Osteoblast (primary cell): ENCODE measurements around the gene DAGLB. TPM values are rescaled to one million over a fixed set of nuclear protein-coding genes. Genes with fewer than 3 reads are reported as not detected.
A peak's percentile ranks its signal among the peaks of the same experiment; 100 is the strongest.
"Not testable (repeated sequence)": the region's sequence is repeated elsewhere in the genome, so short reads cannot be mapped to it uniquely, and the experiment has no call there.

Source experiments
- DNase-seq: peaks from one replicate; pipeline ENCODE4 v3.0.0; 2011; ENCODE audit warnings: low spot score, mixed read lengths; ENCODE audit not compliant: insufficient read length; ENCODE audit errors: missing footprints
- H2AFZ ChIP-seq: 2 replicates; pipeline ENCODE4 v1.6.0; 2011; ENCODE audit warnings: mild to moderate bottlenecking, low read length
- H3K27ac ChIP-seq: 2 replicates; pipeline ENCODE4 v1.5.1; 2011; ENCODE audit warnings: mild to moderate bottlenecking, low read depth, low read length, moderate library complexity
- H3K27me3 ChIP-seq: 2 replicates; pipeline ENCODE4 v1.6.0; 2012; ENCODE audit warnings: mild to moderate bottlenecking, control low read depth, inconsistent platforms, low read length, moderate library complexity; ENCODE audit not compliant: insufficient read depth
- H3K36me3 ChIP-seq: 2 replicates; pipeline ENCODE4 v1.5.1; 2011; ENCODE audit warnings: mild to moderate bottlenecking, low read length, control low read depth, moderate library complexity; ENCODE audit not compliant: insufficient read depth
- H3K4me1 ChIP-seq: 2 replicates; pipeline ENCODE4 v1.5.1; 2011; ENCODE audit warnings: mild to moderate bottlenecking, low read length, control low read depth, moderate library complexity; ENCODE audit not compliant: insufficient read depth
- H3K4me2 ChIP-seq: 2 replicates; pipeline ENCODE4 v1.6.0; 2011; ENCODE audit warnings: mild to moderate bottlenecking, low read length; ENCODE audit not compliant: insufficient read depth
- H3K4me3 ChIP-seq: fragments of 200-600 bp; sonication (generic); 3 replicates; pipeline ENCODE4 v1.5.1; 2012; ENCODE audit warnings: mild to moderate bottlenecking, low read length, inconsistent platforms; ENCODE audit not compliant: insufficient read depth
- H3K79me2 ChIP-seq: 2 replicates; pipeline ENCODE4 v1.6.0; 2012; ENCODE audit warnings: mild to moderate bottlenecking, low read length, control low read depth, inconsistent platforms; ENCODE audit not compliant: insufficient read depth
- H3K9me3 ChIP-seq: 2 replicates; pipeline ENCODE4 v1.5.1; 2011; ENCODE audit warnings: low read depth, low read length, control low read depth
- H4K20me1 ChIP-seq: 2 replicates; pipeline ENCODE4 v1.6.0; 2012; ENCODE audit warnings: mild to moderate bottlenecking, low read length, control low read depth; ENCODE audit not compliant: insufficient read depth
- total RNA-seq: library from RNA; depleted of rRNA; stranded (reverse); fragments of >200 nt; gene quantifications from 2 replicates; pipeline ENCODE4 v1.2.3, GENCODE V29; 2012
- TF ChIP-seq, protein P1 (sequence below): IDR thresholded peaks from 2 replicates; pipeline ENCODE4 v1.5.1; 2011; ENCODE audit warnings: mild to moderate bottlenecking, low read depth, low read length, moderate library complexity; ENCODE audit errors: extremely low read depth

The DAGLB gene
- total RNA-seq, 1 donor = 17.4 TPM

DNA sequence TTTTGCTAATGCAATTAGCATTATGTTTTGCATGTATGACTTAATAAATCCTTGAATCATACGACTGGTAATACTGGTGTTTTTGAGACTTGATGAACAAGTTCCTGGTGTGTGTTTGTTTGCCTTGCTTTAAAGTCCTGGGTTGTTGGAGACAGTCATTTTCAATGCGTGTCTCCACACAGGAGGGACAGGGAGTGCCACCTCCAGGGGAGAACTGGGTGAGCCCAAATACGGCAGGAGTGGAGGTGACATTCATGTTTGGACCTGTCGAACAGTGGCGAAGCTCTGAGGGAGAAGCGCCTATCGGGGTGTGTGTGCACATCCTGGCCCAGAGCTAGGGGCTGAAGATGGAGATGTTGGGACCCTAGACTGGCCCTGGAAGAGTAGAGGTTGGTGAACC lies 43.8 kb downstream of the DAGLB start:
- Histone ChIP-seq H3K9me3 (no peaks in the 10 kb centered on the region), H3K36me3 (peaks cover 80% of the 10 kb centered on the region), H4K20me1 (peaks cover 29% of the 10 kb centered on the region), H3K4me3 (no peak overlapping the region), H2AFZ (no peak overlapping the region), H3K4me2 (no peak overlapping the region), H3K4me1 (peaks cover 3% of the 10 kb centered on the region), H3K79me2 (peaks cover 72% of the 10 kb centered on the region), H3K27ac (no peak overlapping the region), H3K27me3 (no peaks in the 10 kb centered on the region)
- TF ChIP-seq, protein P1, sequence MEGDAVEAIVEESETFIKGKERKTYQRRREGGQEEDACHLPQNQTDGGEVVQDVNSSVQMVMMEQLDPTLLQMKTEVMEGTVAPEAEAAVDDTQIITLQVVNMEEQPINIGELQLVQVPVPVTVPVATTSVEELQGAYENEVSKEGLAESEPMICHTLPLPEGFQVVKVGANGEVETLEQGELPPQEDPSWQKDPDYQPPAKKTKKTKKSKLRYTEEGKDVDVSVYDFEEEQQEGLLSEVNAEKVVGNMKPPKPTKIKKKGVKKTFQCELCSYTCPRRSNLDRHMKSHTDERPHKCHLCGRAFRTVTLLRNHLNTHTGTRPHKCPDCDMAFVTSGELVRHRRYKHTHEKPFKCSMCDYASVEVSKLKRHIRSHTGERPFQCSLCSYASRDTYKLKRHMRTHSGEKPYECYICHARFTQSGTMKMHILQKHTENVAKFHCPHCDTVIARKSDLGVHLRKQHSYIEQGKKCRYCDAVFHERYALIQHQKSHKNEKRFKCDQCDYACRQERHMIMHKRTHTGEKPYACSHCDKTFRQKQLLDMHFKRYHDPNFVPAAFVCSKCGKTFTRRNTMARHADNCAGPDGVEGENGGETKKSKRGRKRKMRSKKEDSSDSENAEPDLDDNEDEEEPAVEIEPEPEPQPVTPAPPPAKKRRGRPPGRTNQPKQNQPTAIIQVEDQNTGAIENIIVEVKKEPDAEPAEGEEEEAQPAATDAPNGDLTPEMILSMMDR = no peak
- no peak for DNase-seq

- Histone ChIP-seq H2AFZ (no peak overlapping the region), H3K27ac (no peak overlapping the region), H3K79me2 (peaks cover 80% of the 10 kb centered on the region), H3K4me1 (peaks cover 7% of the 10 kb centered on the region), H3K27me3 (no peaks in the 10 kb centered on the region), H3K36me3 (peaks cover 80% of the 10 kb centered on the region), H3K9me3 (no peaks in the 10 kb centered on the region), H3K4me3 (no peak overlapping the region), H4K20me1 (peaks cover 40% of the 10 kb centered on the region), H3K4me2 (no peak overlapping the region)
- no peak for DNase-seq
- TF ChIP-seq, protein P1 = no peak
Measured at GRCh38 chr7:6402741-6403140, 45.0 kb downstream of the DAGLB start.

GRCh38 chr7:6402041-6402440 lies 45.7 kb downstream of the DAGLB start:
- peaks cover 43% of the 10 kb centered on the region for H4K20me1 ChIP-seq

DNA sequence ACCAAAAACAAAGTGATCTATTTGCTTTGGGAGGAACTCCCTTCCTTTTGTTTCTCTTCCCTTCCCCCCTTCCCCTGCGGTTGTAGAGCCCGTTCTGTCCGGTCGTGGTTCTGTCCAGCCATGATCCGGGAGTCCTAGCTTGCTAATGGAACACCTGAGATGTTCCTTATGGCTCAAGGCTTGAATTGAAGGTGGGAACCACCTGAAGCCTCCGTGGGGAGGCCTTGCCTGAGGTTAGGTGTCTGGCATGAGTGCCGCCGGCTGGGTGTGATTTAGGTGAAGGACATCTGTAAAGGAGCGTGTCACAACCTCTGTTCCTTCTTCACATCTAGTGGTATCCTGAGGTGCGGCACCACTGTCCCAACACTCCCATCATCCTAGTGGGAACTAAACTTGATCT lies 46.2 kb downstream of the DAGLB start:
- Histone ChIP-seq H3K27ac (peak overlapping the region; percentile 35), H3K4me3 (no peak overlapping the region), H3K36me3 (peaks cover 68% of the 10 kb centered on the region), H3K4me2 (no peak overlapping the region), H4K20me1 (peaks cover 43% of the 10 kb centered on the region), H3K79me2 (peaks cover 87% of the 10 kb centered on the region), H2AFZ (no peak overlapping the region), H3K9me3 (no peaks in the 10 kb centered on the region), H3K27me3 (no peaks in the 10 kb centered on the region), H3K4me1 (peaks cover 7% of the 10 kb centered on the region)
- TF ChIP-seq, protein P1 = no peak
- no peak for DNase-seq

More at GRCh38 chr7:6402041-6402440, 45.7 kb downstream of the DAGLB start:
- no peak overlapping the region for H2AFZ ChIP-seq
- H3K27me3 ChIP-seq = no peaks in the 10 kb centered on the region
- H3K4me2 ChIP-seq = no peak overlapping the region
- H3K79me2 ChIP-seq = peaks cover 87% of the 10 kb centered on the region
- DNase-seq = no peak
- no peaks in the 10 kb centered on the region for H3K9me3 ChIP-seq
- TF ChIP-seq, protein P1 = no peak
- H3K36me3 ChIP-seq = peaks cover 73% of the 10 kb centered on the region
- no peak overlapping the region for H3K27ac ChIP-seq
- peaks cover 7% of the 10 kb centered on the region for H3K4me1 ChIP-seq
- no peak overlapping the region for H3K4me3 ChIP-seq

DNA sequence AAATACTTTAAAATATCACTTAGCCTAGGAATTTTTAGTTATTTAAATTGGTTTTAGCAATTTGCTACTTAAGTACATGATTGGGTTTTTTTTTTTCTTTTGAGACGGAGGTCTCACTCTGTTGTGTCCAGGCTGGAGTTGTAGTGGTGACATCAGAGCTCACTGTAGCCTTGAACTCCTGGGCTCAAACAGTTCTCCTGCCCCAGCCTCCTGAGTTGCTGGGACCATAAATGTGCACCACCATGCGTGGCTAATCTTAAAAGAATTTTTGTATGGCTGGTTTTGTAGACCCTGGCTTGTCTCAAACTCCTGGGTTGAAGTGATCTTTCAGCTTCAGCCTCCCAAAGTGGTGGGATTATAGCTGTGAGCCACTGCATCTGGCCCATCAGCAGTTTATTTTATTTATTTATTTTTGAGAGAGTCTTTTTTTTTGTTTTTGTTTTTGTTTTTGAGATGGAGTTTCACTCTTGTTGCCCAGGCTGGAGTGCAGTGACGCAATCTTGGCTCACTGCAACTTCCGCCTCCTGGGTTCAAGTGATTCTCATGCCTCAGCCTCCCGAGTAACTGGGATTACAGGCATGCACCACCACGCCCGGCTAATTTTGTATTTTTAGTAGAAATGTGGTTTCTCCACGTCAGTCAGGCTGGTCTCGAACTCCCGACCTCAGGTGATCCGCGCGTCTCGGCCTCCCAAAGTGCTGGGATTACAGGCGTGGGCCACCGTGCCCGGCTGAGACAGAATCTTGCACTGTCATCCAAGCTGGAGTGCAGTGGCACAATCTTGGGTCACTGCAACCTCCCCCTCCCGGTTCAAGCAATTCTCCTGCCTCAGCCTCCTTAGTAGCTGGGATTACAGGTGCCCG lies 47.3 kb downstream of the DAGLB start:
- not testable (repeated sequence) for H3K27me3 ChIP-seq, H3K4me3 ChIP-seq, H2AFZ ChIP-seq, H3K4me2 ChIP-seq, H3K4me1 ChIP-seq, H3K27ac ChIP-seq, H3K9me3 ChIP-seq, DNase-seq
- Histone ChIP-seq H4K20me1 (peaks cover 51% of the 10 kb centered on the region), H3K36me3 (peaks cover 57% of the 10 kb centered on the region), H3K79me2 (peaks cover 89% of the 10 kb centered on the region)
